IMR-90 (cell line): ENCODE data around the gene MYO3B. TPM values are rescaled to one million over a fixed set of nuclear protein-coding genes. Genes with fewer than 3 reads are reported as not detected.

Experiments used
- ATAC-seq: fragments of 200-7000 bp; cut with Tn5 transposase; 2 replicates; pipeline ENCODE4 v1.9.1; 2020; ENCODE audit warnings: low read depth, mild to moderate bottlenecking, moderate library complexity
- BruUV-seq: library from RNA; stranded (reverse); fragments of 400-500 nt; replicated peaks from 2 replicates; lab custom pipeline; 2021; lab: Mats Ljungman, UMichigan
- CTCF ChIA-PET: fragments of 300-600 bp; formaldehyde crosslinking; extraction: SDS; loops from one replicate; lab custom pipeline; 2021; ENCODE audit warnings: antibody characterized with exemption; lab: Yijun Ruan, JAX
- POLR2A ChIA-PET: fragments of 300-600 bp; sonication (Branson Sonifier 250); formaldehyde crosslinking; loops from one replicate; lab custom pipeline; 2022; ENCODE audit warnings: antibody characterized with exemption; ENCODE audit not compliant: unreplicated experiment; lab: Charles Lee
- DNase-seq: peaks from one replicate; pipeline ENCODE4 v3.0.0; 2013
- H2AFZ ChIP-seq: replicated peaks from 2 replicates; pipeline ENCODE3; 2013; ENCODE audit warnings: low read length, mild to moderate bottlenecking; ENCODE audit not compliant: poor library complexity
- H2AK5ac ChIP-seq: 2 replicates; pipeline ENCODE4 v1.6.1; 2013; ENCODE audit warnings: low read depth, low read length, inconsistent platforms
- H2AK9ac ChIP-seq: replicated peaks from 2 replicates; pipeline ENCODE3; 2013; ENCODE audit warnings: mild to moderate bottlenecking, low read depth, low read length, moderate library complexity; ENCODE audit not compliant: poor library complexity
- H2BK120ac ChIP-seq: 2 replicates; pipeline ENCODE4 v1.6.1; 2013; ENCODE audit warnings: low read depth, low read length, inconsistent platforms
- H2BK15ac ChIP-seq: 3 replicates; pipeline ENCODE4 v1.6.1; 2013; ENCODE audit warnings: low read depth, low read length, inconsistent platforms
- H2BK20ac ChIP-seq: 2 replicates; pipeline ENCODE4 v1.6.1; 2013; ENCODE audit warnings: low read depth, mild to moderate bottlenecking, inconsistent platforms, low read length, moderate library complexity
- H2BK5ac ChIP-seq: 2 replicates; pipeline ENCODE4 v1.6.1; 2013; ENCODE audit warnings: mild to moderate bottlenecking, low read depth, low read length, inconsistent platforms; ENCODE audit not compliant: poor library complexity, severe bottlenecking
- H3K14ac ChIP-seq: replicated peaks from 2 replicates; pipeline ENCODE4 v1.6.1; 2013; ENCODE audit warnings: low read depth, low read length, inconsistent platforms
- H3K18ac ChIP-seq: 2 replicates; pipeline ENCODE4 v1.6.1; 2013; ENCODE audit warnings: low read depth, low read length, control low read depth
- H3K23ac ChIP-seq: 2 replicates; pipeline ENCODE4 v1.6.1; 2013; ENCODE audit warnings: low read depth, low read length, inconsistent platforms
- H3K27ac ChIP-seq: 2 replicates; pipeline ENCODE4 v1.5.1; 2013; ENCODE audit warnings: mild to moderate bottlenecking, control low read depth, low read length; ENCODE audit not compliant: insufficient read depth
- H3K27me3 ChIP-seq: 2 replicates; pipeline ENCODE4 v1.6.1; 2013; ENCODE audit warnings: low read length; ENCODE audit not compliant: control insufficient read depth, insufficient read depth
- H3K36me3 ChIP-seq: 2 replicates; pipeline ENCODE4 v1.6.1; 2013; ENCODE audit warnings: low read length, mixed read lengths; ENCODE audit not compliant: control insufficient read depth, insufficient read depth
- H3K4ac ChIP-seq: 2 replicates; pipeline ENCODE4 v1.6.1; 2013; ENCODE audit warnings: low read depth, low read length, inconsistent platforms
- H3K4me1 ChIP-seq: 2 replicates; pipeline ENCODE4 v1.6.1; 2013; ENCODE audit warnings: low read length, mixed read lengths; ENCODE audit not compliant: control insufficient read depth, insufficient read depth
- H3K4me2 ChIP-seq: 2 replicates; pipeline ENCODE4 v1.6.1; 2013; ENCODE audit warnings: low read depth, mild to moderate bottlenecking, control low read depth, low read length, moderate library complexity
- H3K4me3 ChIP-seq: 2 replicates; pipeline ENCODE4 v1.5.1; 2013; ENCODE audit warnings: low read depth, mild to moderate bottlenecking, control low read depth, low read length, moderate library complexity; ENCODE audit not compliant: insufficient read depth
- H3K56ac ChIP-seq: 2 replicates; pipeline ENCODE4 v1.6.1; 2013; ENCODE audit warnings: low read length, inconsistent platforms; ENCODE audit not compliant: insufficient read depth; ENCODE audit errors: extremely low read depth
- H3K79me1 ChIP-seq, 2 experiments: 2 replicates each; pipeline ENCODE4 v1.6.1; 2013; ENCODE audit warnings: low read length in 2 of 2, inconsistent platforms in 1 of 2, low read depth in 1 of 2
- H3K9ac ChIP-seq: 2 replicates; pipeline ENCODE4 v1.6.1; 2013; ENCODE audit warnings: low read depth, low read length, control low read depth
- H3K9me1 ChIP-seq: 2 replicates; pipeline ENCODE4 v1.6.1; 2013; ENCODE audit warnings: low read length, inconsistent platforms; ENCODE audit not compliant: insufficient read depth
- H3K9me3 ChIP-seq: 2 replicates; pipeline ENCODE4 v1.6.1; 2013; ENCODE audit warnings: low read length; ENCODE audit not compliant: control insufficient read depth, insufficient read depth
- H4K20me1 ChIP-seq: 2 replicates; pipeline ENCODE4 v1.6.1; 2013; ENCODE audit warnings: low read length, inconsistent platforms; ENCODE audit not compliant: insufficient read depth
- H4K5ac ChIP-seq: 2 replicates; pipeline ENCODE4 v1.6.1; 2013; ENCODE audit warnings: mild to moderate bottlenecking, low read depth, low read length, control low read depth
- H4K8ac ChIP-seq, 2 experiments: 2 replicates each; pipeline ENCODE4 v1.6.1; 2013; ENCODE audit warnings: low read depth in 2 of 2, low read length in 2 of 2, control low read depth in 1 of 2, inconsistent platforms in 1 of 2
- H4K91ac ChIP-seq: 2 replicates; pipeline ENCODE4 v1.6.1; 2013; ENCODE audit warnings: low read depth, low read length, inconsistent platforms; ENCODE audit not compliant: insufficient read depth
- BHLHE40 ChIP-seq: fragments of 150-350 bp; IDR thresholded peaks from 2 replicates; pipeline ENCODE4 v1.6.1; 2016; ENCODE audit warnings: mild to moderate bottlenecking, low read depth, low read length
- CEBPB ChIP-seq: IDR thresholded peaks from 2 replicates; pipeline ENCODE4 v1.6.1; 2012; ENCODE audit warnings: low read depth, low read length, improper control_type of control experiment
- CHD1 ChIP-seq: IDR thresholded peaks from 2 replicates; pipeline ENCODE4 v1.6.1; 2012; ENCODE audit warnings: low read depth, low read length, improper control_type of control experiment
- CTCF ChIP-seq: conservative IDR thresholded peaks from 2 replicates; pipeline ENCODE4 v1.5.1; 2012; ENCODE audit warnings: mild to moderate bottlenecking, low read depth, low read length, improper control_type of control experiment
- ELK1 ChIP-seq: fragments of 150-350 bp; IDR thresholded peaks from 2 replicates; pipeline ENCODE4 v1.6.1; 2016; ENCODE audit warnings: low read depth, mild to moderate bottlenecking, low read length, moderate library complexity, borderline replicate concordance
- FOS ChIP-seq: fragments of 150-350 bp; IDR thresholded peaks from 2 replicates; pipeline ENCODE4 v1.6.1; 2016; ENCODE audit warnings: low read depth, low read length
- MAFK ChIP-seq: IDR thresholded peaks from 2 replicates; pipeline ENCODE4 v1.6.1; 2012; ENCODE audit warnings: low read depth, low read length, improper control_type of control experiment
- MAZ ChIP-seq: IDR thresholded peaks from 2 replicates; pipeline ENCODE4 v1.6.1; 2012; ENCODE audit warnings: low read depth, mild to moderate bottlenecking, low read length, improper control_type of control experiment, moderate library complexity, borderline replicate concordance
- MXI1 ChIP-seq: IDR thresholded peaks from 2 replicates; pipeline ENCODE4 v1.6.1; 2012; ENCODE audit warnings: low read depth, mild to moderate bottlenecking, low read length, moderate library complexity, borderline replicate concordance
- NFE2L2 ChIP-seq: fragments of 150-350 bp; IDR thresholded peaks from 2 replicates; pipeline ENCODE4 v1.6.1; 2016; ENCODE audit warnings: low read depth, mild to moderate bottlenecking, low read length
- POLR2A ChIP-seq: IDR thresholded peaks from 2 replicates; pipeline ENCODE4 v1.6.1; 2012; ENCODE audit warnings: mild to moderate bottlenecking, low read depth, low read length
- RAD21 ChIP-seq: IDR thresholded peaks from 2 replicates; pipeline ENCODE4 v1.6.1; 2012; ENCODE audit warnings: low read length, improper control_type of control experiment
- RCOR1 ChIP-seq: IDR thresholded peaks from 2 replicates; pipeline ENCODE4 v1.6.1; 2012; ENCODE audit warnings: mild to moderate bottlenecking, low read length, improper control_type of control experiment; ENCODE audit not compliant: insufficient replicate concordance
- RFX5 ChIP-seq: IDR thresholded peaks from 2 replicates; pipeline ENCODE4 v1.8.0; 2012; ENCODE audit warnings: low read depth, mild to moderate bottlenecking, low read length, moderate library complexity
- USF2 ChIP-seq: fragments of 150-350 bp; IDR thresholded peaks from 2 replicates; pipeline ENCODE4 v1.6.1; 2017; ENCODE audit warnings: mild to moderate bottlenecking, antibody characterized with exemption, low read length, low read depth
- WGBS, 2 experiments: methylation state at CpG; one replicate each; pipeline versions ENCODE4 v1.1.5 to v1.1.7; 2013; ENCODE audit warnings: missing lambda C conversion rate in 2 of 2; ENCODE audit not compliant: insufficient read length in 1 of 2; ENCODE audit errors: extremely low coverage in 2 of 2; 5-methylcytosine and 5-hydroxymethylcytosine counted together
- dilution Hi-C: fragments of 300-500 bp; cut with HindIII; formaldehyde crosslinking; loops from one replicate; pipeline ENCODE4 v1.14.3; 2018; ENCODE audit warnings: low sequenced_read_pairs; ENCODE audit not compliant: unreplicated experiment
- in situ Hi-C: fragments of 300-500 bp; cut with MboI; formaldehyde crosslinking; loops from 3 replicates; pipeline ENCODE4 v1.14.3; 2019; ENCODE audit warnings: low sequenced_read_pairs, inconsistent platforms, mixed read lengths
- intact Hi-C: fragments of 100-400 bp; cut with micrococcal nuclease; formaldehyde crosslinking; loops from 2 replicates; pipeline ENCODE4 v1.10.0; 2022
- polyA plus RNA-seq, 3 experiments: library from polyadenylated mRNA; depleted of rRNA; stranded (reverse); fragments of >200 nt; gene quantifications; 2 replicates each; pipeline ENCODE4 v1.2.3, GENCODE V29; 2012; ENCODE audit warnings: low replicate concordance in 1 of 3
- total RNA-seq: library from RNA; depleted of rRNA; stranded (reverse); fragments of >200 nt; gene quantifications from 2 replicates; pipeline ENCODE4 v1.2.3, GENCODE V29; 2012

MYO3B gene
- total and polyA plus RNA-seq, 2 of the 4 experiments (the other 2 are of a cell fraction) = 0.02 TPM; not detected in 1

GRCh38 chr2:170361090-170361936, 183.4 kb downstream of the MYO3B start:
- H3K23ac ChIP-seq = no peak overlapping the region
- no peak overlapping the region for H2BK5ac ChIP-seq
- dilution Hi-C loops = no loop called here
- H3K9me1 ChIP-seq = no peaks in the 10 kb centered on the region
- no peak overlapping the region for H3K4me2 ChIP-seq
- ChIA-PET CTCF (interaction anchor here (0.6 to 1.6 kb wide), 8 partner anchors 11 to 512 kb away, joined by 3 to 5 read pairs (median 3); no protein-coding TSS in a partner anchor), POLR2A (no interaction called here)
- no peak overlapping the region for H2AK9ac ChIP-seq
- peaks cover 12% of the 10 kb centered on the region for H3K27me3 ChIP-seq
- H2AK5ac ChIP-seq = no peak overlapping the region
- no peak overlapping the region for H3K14ac ChIP-seq
- no peaks in the 10 kb centered on the region for H4K20me1 ChIP-seq
- H3K4ac ChIP-seq = no peak overlapping the region
- H3K9ac ChIP-seq = no peak overlapping the region
- H3K9me3 ChIP-seq = no peaks in the 10 kb centered on the region
- H3K36me3 ChIP-seq = no peaks in the 10 kb centered on the region
- no peak overlapping the region for H2AFZ ChIP-seq
- H3K56ac ChIP-seq = no peak overlapping the region
- H3K27ac ChIP-seq = no peak overlapping the region
- no peak overlapping the region for H3K4me3 ChIP-seq
- H4K5ac ChIP-seq = no peak overlapping the region
- no peak overlapping the region for H2BK15ac ChIP-seq
- intact Hi-C loops = loop anchor here (5.0 kb wide), 2 partner anchors 124 to 429 kb away; no protein-coding TSS in a partner anchor
- in situ Hi-C loops = no loop called here
- H2BK20ac ChIP-seq = no peak overlapping the region
- H3K79me1 ChIP-seq = no peaks in the 10 kb centered on the region
- no peak overlapping the region for H2BK120ac ChIP-seq
- no peaks in the 10 kb centered on the region for H3K4me1 ChIP-seq
- ATAC-seq = peak; percentile 78
- peak; percentile 50 for DNase-seq
- H4K8ac ChIP-seq = no peak overlapping the region
- no CpG with 5 or more reads among the region's 5 CpGs for WGBS, 2 experiments
- BruUV-seq = no TSS peak
- no peak overlapping the region for H3K18ac ChIP-seq
- no peak overlapping the region for H4K91ac ChIP-seq
- TF ChIP-seq CTCF (peak; percentile 61), BHLHE40 (no peak), RCOR1 (no peak), CHD1 (no peak), RAD21 (peak; percentile 41; the same call in 1 of the 2 replicates), ELK1 (no peak), MAFK (no peak), RFX5 (no peak), NFE2L2 (no peak), POLR2A (no peak), MXI1 (no peak), MAZ (no peak), USF2 (no peak), CEBPB (no peak), FOS (no peak)
